GM21447 (cell line): ENCODE measurements around the gene ACRBP.

Source experiments
- ATAC-seq: cut with Tn5 transposase; IDR thresholded peaks from one replicate; pipeline ENCODE4 v1.9.1; 2021; ENCODE audit not compliant: unreplicated experiment

ACRBP gene

GRCh38 chr12:6650832-6651231 is 3.6 kb upstream of the ACRBP start:
- no peak for ATAC-seq

GRCh38 chr12:6646276-6647082 is 753 bp downstream of the ACRBP start:
- ATAC-seq = no peak

- ATAC-seq = no peak
These were observed 2.3 kb downstream of the ACRBP start for GRCh38 chr12:6644903-6645302.

- no peak for ATAC-seq
These were observed 3.0 kb downstream of the ACRBP start for GRCh38 chr12:6644257-6644596.

- ATAC-seq = no peak
These were observed 3.5 kb downstream of the ACRBP start for GRCh38 chr12:6643569-6644256.

- ATAC-seq = no peak
These were observed 6.1 kb downstream of the ACRBP start for GRCh38 chr12:6641131-6641530.

- ATAC-seq = no peak
These were observed 6.7 kb downstream of the ACRBP start for GRCh38 chr12:6640497-6640896.

- no peak for ATAC-seq
These were observed 8.0 kb downstream of the ACRBP start for GRCh38 chr12:6639151-6639801.

GRCh38 chr12:6638305-6638704 is 8.9 kb downstream of the ACRBP start:
- ATAC-seq = no peak

GRCh38 chr12:6635856-6636531 is 11.2 kb downstream of the ACRBP start, which contains the start of gene LPAR5:
LPAR5 (minus strand) TSS chr12:6635959; CDS start chr12:6621248, 14,711 bp downstream.
- ATAC-seq = peak; percentile 33

- peak; percentile 42 for ATAC-seq
These were observed 11.8 kb downstream of the ACRBP start for GRCh38 chr12:6635375-6635855.

- ATAC-seq = peak; percentile 62
These were observed 14.9 kb downstream of the ACRBP start for GRCh38 chr12:6632026-6632983.

GRCh38 chr12:6631549-6631961 is 15.7 kb downstream of the ACRBP start:
- no peak for ATAC-seq

GRCh38 chr12:6630736-6631135 is 16.5 kb downstream of the ACRBP start:
- no peak for ATAC-seq

GRCh38 chr12:6627616-6628015 is 19.6 kb downstream of the ACRBP start:
- ATAC-seq = no peak

- no peak for ATAC-seq
These were observed 20.5 kb downstream of the ACRBP start for GRCh38 chr12:6626654-6627283.

- no peak for ATAC-seq
These were observed 26.4 kb downstream of the ACRBP start for GRCh38 chr12:6620885-6621274.

- ATAC-seq = no peak
These were observed 26.9 kb downstream of the ACRBP start for GRCh38 chr12:6620137-6620884.
